GM23338 (cell line): ENCODE results near the gene RNF44.

Source experiments
- CREB1 ChIP-seq: fragments of 250-450 bp; sonication (Bioruptor Pico); IDR thresholded peaks from 2 replicates; pipeline ENCODE4 v1.5.0; 2020; ENCODE audit warnings: low read depth, mild to moderate bottlenecking, moderate library complexity
- CTCF ChIP-seq, 2 experiments: fragments of 200-600 bp in 1 of 2; sonication (generic) in 1 of 2; conservative IDR thresholded peaks; 2 replicates each; pipeline versions ENCODE4 v1.5.1 to v1.6.1; 2016 to 2017; ENCODE audit warnings: antibody characterized with exemption in 2 of 2, low read depth in 2 of 2, mild to moderate bottlenecking in 2 of 2, moderate library complexity in 1 of 2
- ETS1 ChIP-seq: IDR thresholded peaks from 2 replicates; pipeline ENCODE4 v1.6.1; 2016; ENCODE audit warnings: antibody characterized with exemption
- EZH2 ChIP-seq: fragments of 200-600 bp; sonication (generic); IDR thresholded peaks from one replicate; pipeline ENCODE4 v1.8.0; 2017; ENCODE audit warnings: antibody characterized with exemption, mild to moderate bottlenecking, low read depth; ENCODE audit not compliant: unreplicated experiment
- JUNB ChIP-seq: IDR thresholded peaks from one replicate; pipeline ENCODE4 v1.6.1; 2016; ENCODE audit warnings: antibody characterized with exemption; ENCODE audit not compliant: unreplicated experiment
- POLR2AphosphoS5 ChIP-seq: IDR thresholded peaks from 2 replicates; pipeline ENCODE4 v1.6.1; 2016; ENCODE audit warnings: antibody characterized with exemption, low read depth
- REST ChIP-seq: IDR thresholded peaks from one replicate; pipeline ENCODE4 v1.6.1; 2018; ENCODE audit warnings: antibody characterized with exemption; ENCODE audit not compliant: unreplicated experiment

GRCh38 chr5:176501333-176501732 is 35.9 kb downstream of the RNF44 start:
- TF ChIP-seq CTCF (conservative IDR thresholded peaks at IDR 0.05; ENCODE audit: low read depth in 2 of 2) (no peak), POLR2AphosphoS5 (no peak), REST (no peak), JUNB (no peak), CREB1 (no peak), ETS1 (no peak), EZH2 (no peak)
